Measurements from ENCODE around the gene TTC3. TPM values are rescaled to one million over a fixed set of nuclear protein-coding genes. Genes with fewer than 3 reads are reported as not detected.

TTC3 gene
- total and polyA plus RNA-seq, 2 of the 13 experiments (the other 11 are each of a cell fraction or from before 2014, with no cell fraction given) = 55.7 to 108 TPM

GRCh38 chr21:37153196-37153934 lies 80.3 kb downstream of the TTC3 start (continued):
- TF ChIP-seq CEBPG (CRISPR knock-in tag; IDR thresholded peaks at IDR 0.05) (peak; percentile 77), ZBTB1 (CRISPR knock-in tag; IDR thresholded peaks at IDR 0.05; ENCODE audit: borderline replicate concordance) (no peak), TCF7L2 (IDR thresholded peaks at IDR 0.05; ENCODE audit: low read depth, low read length) (no peak), ZBTB38 (CRISPR knock-in tag; IDR thresholded peaks at IDR 0.05) (no peak)

GRCh38 chr21:37153935-37154350 lies 80.9 kb downstream of the TTC3 start:
- BruUV-seq (replicated peaks) = no TSS peak
- Histone ChIP-seq H4K20me1 (ENCODE audit: insufficient read depth, low read length) (no peaks in the 10 kb centered on the region), H3K4me1 (ENCODE audit: insufficient read depth, low read length) (peaks cover 25% of the 10 kb centered on the region), H3K27ac (ENCODE audit: extremely low read length, insufficient read depth, low read length) (peak overlapping the region; percentile 83), H3K79me2 (ENCODE audit: insufficient read depth, low read length) (no peaks in the 10 kb centered on the region), H3K36me3 (replicated peaks in 1 of 2; ENCODE audit: control insufficient read depth in 1 of 2, insufficient read depth in 2 of 2, low read length in 2 of 2) (peaks cover 10 to 32% of the 10 kb centered on the region in 2 experiments), H3K4me2 (ENCODE audit: low read depth, low read length) (peak overlapping the region; percentile 48), H3K9me3 (ENCODE audit: low read length) (no peaks in the 10 kb centered on the region), H3K27me3 (ENCODE audit: control insufficient read depth in 1 of 2, insufficient read depth in 2 of 2, low read length in 2 of 2) (no peaks in the 10 kb centered on the region), H3K4me3 (replicated peaks in 1 of 3; ENCODE audit: insufficient read depth in 1 of 3, low read depth in 2 of 3, low read length in 3 of 3) (no peak overlapping the region; a peak in 1 of 6 replicates), H2AFZ (ENCODE audit: low read length) (no peak overlapping the region), H3K9ac (ENCODE audit: insufficient read depth, low read depth, low read length) (peak overlapping the region; percentile 71)
- intact Hi-C loops (cut with micrococcal nuclease; ENCODE audit: unreplicated experiment) (loop anchor here (5.0 kb wide), 1 partner anchor 213 kb away; the partner anchor contains the start of gene DYRK1A), in situ Hi-C loops (cut with HindIII; ENCODE audit: extremely low pct_ligation_motif_present, low pct_unique_long_range_greater_than_20kb) (no loop called here)
- ATAC-seq (peak; percentile 99), DNase-seq (ENCODE audit: low spot score) (peak; percentile 98), FAIRE-seq (peak; percentile 85)
- ChIA-PET CTCF (ENCODE audit: low intra/inter-chr PET ratio, low total read pairs) (no interaction called here), POLR2A (interaction anchor here (0.7 to 1.4 kb wide), 7 partner anchors 9 to 834 kb away, joined by 3 to 8 read pairs (median 5); partner anchors contain the start of gene MORC3)
- 4% methylated on average over 9 of the region's 9 CpGs for WGBS (ENCODE audit: low lambda C conversion rate)
- peak; percentile 97 for TF ChIP-seq SALL1 (CRISPR knock-in tag; IDR thresholded peaks at IDR 0.05)
- TF ChIP-seq SP5 (CRISPR knock-in tag; IDR thresholded peaks at IDR 0.05; ENCODE audit: borderline replicate concordance, low read depth) = no peak
- TF ChIP-seq, protein P1, sequence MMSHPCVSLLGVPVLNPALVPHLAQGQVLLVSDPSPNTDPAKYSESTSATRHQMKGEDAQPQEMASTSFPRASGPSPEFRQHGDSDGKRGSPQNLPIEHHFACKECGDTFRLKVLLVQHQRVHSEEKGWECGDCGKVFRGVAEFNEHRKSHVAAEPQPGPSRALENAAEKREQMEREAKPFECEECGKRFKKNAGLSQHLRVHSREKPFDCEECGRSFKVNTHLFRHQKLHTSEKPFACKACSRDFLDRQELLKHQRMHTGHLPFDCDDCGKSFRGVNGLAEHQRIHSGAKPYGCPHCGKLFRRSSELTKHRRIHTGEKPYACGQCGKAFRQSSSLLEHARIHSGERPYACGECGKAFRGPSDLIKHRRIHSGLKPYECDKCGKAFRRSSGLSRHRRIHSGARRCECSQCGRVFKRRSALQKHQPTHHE (CRISPR knock-in tag; IDR thresholded peaks at IDR 0.05; ENCODE audit: borderline replicate concordance) = peak; percentile 53; the same call in 1 of the 2 replicates
- TF ChIP-seq NFKBIZ (CRISPR knock-in tag; IDR thresholded peaks at IDR 0.05) = peak; percentile 44; the same call in 1 of the 2 replicates
- TF ChIP-seq ZNF598 (CRISPR knock-in tag; IDR thresholded peaks at IDR 0.05; ENCODE audit: borderline replicate concordance) = 0 out of 2 replicates have a peak, but pooled peaks have one; percentile 24
- no peak for TF ChIP-seq ZFYVE20 (CRISPR knock-in tag; IDR thresholded peaks at IDR 0.05; ENCODE audit: borderline replicate concordance, low read depth)
- TF ChIP-seq, protein P2, sequence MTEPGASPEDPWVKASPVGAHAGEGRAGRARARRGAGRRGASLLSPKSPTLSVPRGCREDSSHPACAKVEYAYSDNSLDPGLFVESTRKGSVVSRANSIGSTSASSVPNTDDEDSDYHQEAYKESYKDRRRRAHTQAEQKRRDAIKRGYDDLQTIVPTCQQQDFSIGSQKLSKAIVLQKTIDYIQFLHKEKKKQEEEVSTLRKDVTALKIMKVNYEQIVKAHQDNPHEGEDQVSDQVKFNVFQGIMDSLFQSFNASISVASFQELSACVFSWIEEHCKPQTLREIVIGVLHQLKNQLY (CRISPR knock-in tag; IDR thresholded peaks at IDR 0.05) = peak; percentile 61; the same call in 1 of the 2 replicates
- no peak for TF ChIP-seq ZNF619 (CRISPR knock-in tag; IDR thresholded peaks at IDR 0.05)
- TF ChIP-seq ZNF782 (CRISPR knock-in tag; IDR thresholded peaks at IDR 0.05; ENCODE audit: borderline replicate concordance) = peak; percentile 42; the same call in 1 of the 2 replicates
- no peak for TF ChIP-seq ZNF770 (CRISPR knock-in tag; IDR thresholded peaks at IDR 0.05)
- no peak for TF ChIP-seq FOSL1 (CRISPR knock-in tag; IDR thresholded peaks at IDR 0.05; ENCODE audit: borderline replicate concordance)
- TF ChIP-seq HOXA7 (CRISPR knock-in tag; IDR thresholded peaks at IDR 0.05) = no peak
- no peak for TF ChIP-seq GABPA (IDR thresholded peaks at IDR 0.05; ENCODE audit: low read depth, low read length)
- TF ChIP-seq GABPA (CRISPR knock-in tag; IDR thresholded peaks at IDR 0.05; ENCODE audit: low read depth) = no peak
- TF ChIP-seq ZNF558 (CRISPR knock-in tag; IDR thresholded peaks at IDR 0.05; ENCODE audit: borderline replicate concordance) = peak; percentile 50; the same call in 1 of the 2 replicates
- peak; percentile 60; the same call in 1 of the 2 replicates for TF ChIP-seq ZNF317 (CRISPR knock-in tag; IDR thresholded peaks at IDR 0.05)
- peak; percentile 90 for TF ChIP-seq RXRA (CRISPR knock-in tag; IDR thresholded peaks at IDR 0.05)

Measured in HepG2 (cell line).